Measurements from ENCODE around the gene SFRP5.

SFRP5 gene

DNA sequence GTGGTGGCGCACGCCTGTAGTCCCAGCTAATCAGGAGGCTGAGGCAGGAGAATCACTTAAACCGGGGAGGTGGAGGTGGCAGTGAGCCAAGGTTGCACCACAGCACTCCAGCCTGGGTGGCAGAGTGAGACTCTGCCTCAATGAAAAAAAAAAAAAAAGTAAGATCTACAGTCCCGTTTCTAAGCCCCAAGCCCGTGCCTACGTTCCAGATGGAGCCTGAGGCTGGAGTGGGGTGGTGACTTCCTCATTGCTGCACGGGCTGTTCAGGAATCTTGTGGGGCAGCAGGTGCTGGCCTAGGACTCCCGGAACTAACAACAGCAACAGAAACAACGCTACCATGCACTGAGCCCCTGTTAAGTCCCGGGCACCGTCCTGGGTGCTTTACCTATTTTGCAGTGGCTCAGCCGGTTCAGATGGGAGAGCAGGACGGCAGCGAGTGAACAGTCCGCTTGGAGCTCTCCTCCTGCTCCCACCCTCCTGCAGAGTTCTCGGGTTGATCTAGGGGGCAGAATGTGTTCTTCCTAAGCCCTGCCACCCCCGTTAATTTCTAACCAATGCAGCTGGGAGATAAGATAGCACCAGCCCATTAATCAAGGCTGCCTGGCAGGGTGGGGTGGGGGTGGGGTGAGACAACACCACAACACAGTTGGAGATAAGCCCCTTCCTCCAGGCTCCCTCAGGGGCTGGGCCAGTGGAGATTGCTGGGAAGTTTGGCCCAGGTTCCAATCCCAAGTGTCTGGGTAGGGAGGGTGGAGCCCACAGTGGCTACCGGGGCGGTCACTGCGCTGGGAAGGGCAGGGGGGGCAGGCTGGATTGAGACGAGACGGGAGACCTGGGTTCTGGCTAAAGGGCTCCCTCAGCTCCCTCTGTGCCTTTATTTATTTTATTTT is 17.0 kb upstream of the SFRP5 start:
- DNase-seq (ENCODE audit: low spot score), result peak; percentile 79

DNA sequence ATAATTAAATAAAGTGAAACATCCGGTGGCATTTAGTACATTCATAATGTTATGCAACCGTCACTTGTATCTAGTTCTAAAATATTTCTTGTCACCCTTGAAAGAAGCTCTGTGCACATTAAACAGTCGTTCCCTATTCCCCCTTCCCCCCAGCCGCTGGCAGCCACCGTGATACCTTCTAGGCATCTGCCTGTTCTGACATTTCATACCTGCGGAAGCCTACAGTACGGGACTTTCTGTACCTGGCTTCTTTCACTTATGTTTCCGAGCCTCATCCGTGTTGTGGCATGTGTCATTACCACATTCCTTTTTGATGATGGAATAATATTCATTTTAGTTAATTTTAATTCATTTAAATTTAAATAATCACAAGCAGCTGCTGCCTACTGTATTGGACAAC is 13.9 kb upstream of the SFRP5 start:
- DNase-seq (ENCODE audit: low spot score), result no peak

- no peak for DNase-seq (ENCODE audit: low spot score)
Observed at GRCh38 chr10:97785231-97785630, 13.4 kb upstream of the SFRP5 start.

GRCh38 chr10:97784200-97784810 is 12.5 kb upstream of the SFRP5 start:
- no peak for DNase-seq (ENCODE audit: low spot score)

- no peak for DNase-seq (ENCODE audit: low spot score)
Observed at GRCh38 chr10:97782455-97783228, 10.8 kb upstream of the SFRP5 start.

GRCh38 chr10:97781618-97782331 is 10.0 kb upstream of the SFRP5 start:
- DNase-seq (ENCODE audit: low spot score), result no peak

GRCh38 chr10:97780841-97781617 is 9.2 kb upstream of the SFRP5 start:
- no peak for DNase-seq (ENCODE audit: low spot score)

DNA sequence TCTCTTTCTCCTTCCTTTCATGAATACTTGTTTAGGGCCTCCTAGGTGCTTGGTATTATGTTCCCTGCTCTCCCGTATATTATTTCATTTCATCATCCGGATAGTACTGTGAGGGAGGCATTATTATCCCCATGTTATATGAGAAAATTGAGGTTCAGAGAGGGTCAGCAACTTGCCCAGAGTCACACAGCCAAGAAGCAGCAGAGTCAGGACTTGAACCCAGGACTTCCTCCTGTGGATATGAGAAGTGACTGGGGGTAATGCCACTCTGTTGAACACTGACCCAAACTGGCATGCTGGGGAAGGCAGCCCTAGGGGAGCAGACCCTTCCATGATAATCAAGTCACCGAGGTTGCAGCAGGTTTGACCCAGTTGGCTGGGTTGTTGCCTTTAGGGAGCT is 8.2 kb upstream of the SFRP5 start:
- DNase-seq (ENCODE audit: low spot score), result no peak

DNA sequence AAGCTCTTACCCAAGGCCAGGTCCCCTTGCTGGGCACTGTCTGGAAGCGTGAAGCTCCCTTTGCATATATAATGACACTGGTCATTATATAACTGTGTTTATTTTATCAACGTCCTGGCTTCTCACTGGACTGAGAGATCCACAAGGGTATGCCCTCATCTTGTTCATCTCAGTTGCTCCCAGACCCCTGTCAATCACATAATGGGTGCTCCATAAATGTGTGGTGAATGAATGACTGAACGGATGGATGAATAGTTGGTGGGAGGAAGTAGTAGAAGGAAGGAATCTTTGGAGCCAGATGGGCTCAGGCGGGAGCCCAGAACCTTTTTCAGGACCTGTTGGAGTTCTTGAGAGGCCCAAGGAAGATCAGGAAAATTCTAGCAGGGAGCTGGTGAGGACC is 7.7 kb upstream of the SFRP5 start:
- no peak for DNase-seq (ENCODE audit: low spot score)

DNA sequence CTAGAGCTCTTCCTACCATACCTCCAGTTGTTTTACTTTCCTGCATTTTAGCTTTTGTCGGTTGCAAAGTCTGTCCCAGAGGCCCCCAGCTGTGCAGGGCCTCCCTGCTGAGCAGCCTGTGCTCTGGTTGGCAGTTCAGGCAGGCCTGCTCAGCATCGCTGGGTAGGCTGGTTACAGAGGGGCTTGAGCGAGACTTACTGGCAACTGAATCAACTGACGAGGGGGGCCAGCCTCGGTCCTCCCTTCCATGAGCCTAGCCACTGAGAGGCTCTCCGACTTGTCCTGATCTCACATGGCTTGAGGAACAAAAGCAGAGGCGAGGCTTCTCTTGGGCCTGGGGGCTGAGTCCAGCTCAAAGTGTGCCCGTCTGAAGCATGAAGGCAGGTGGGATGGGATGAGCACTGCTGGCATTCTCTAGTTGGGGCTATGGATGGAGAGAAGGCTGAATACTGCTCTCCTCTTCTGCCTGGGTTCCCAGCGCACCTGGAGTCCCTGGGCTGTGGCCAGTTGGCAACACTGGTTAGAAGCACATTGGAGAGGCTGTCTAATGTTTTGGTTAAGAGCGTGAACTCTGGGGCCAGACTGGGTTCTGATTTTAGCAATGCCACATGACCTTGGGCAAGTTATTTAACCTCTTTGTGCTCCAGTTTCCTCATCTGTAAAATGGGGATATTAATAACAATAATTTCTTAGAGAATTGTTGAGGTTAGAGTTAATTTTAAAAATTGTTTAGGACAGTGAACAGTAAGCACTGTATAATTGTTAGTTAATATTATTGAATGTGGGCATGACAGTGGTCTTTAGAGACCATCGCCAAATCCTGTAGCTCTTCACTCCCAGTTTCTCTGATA is 6.9 kb upstream of the SFRP5 start:
- no peak for DNase-seq (ENCODE audit: low spot score)

DNA sequence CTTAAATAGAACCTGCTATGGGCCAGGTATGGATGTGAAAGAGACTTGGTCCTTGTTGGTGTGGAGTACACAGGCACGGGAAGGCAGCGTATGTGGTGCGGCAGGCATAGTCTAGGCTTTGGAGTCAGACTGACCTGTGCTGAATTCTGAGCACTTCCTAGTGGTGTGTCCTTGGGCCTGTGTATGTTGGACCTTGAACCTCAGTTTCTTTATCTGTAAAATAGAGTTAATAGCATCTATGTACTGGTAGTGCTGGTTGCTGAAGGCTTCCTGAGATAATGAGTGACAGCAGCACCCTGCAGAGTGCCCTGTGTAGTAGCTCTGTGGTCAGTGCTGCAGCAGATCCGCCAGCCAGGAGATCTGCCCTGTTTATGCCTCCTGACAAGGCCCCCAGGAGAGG is 5.3 kb upstream of the SFRP5 start:
- no peak for DNase-seq (ENCODE audit: low spot score)

- no peak for DNase-seq (ENCODE audit: low spot score)
Observed at GRCh38 chr10:97774811-97775294, 3.1 kb upstream of the SFRP5 start.

GRCh38 chr10:97773096-97773495 is 1.3 kb upstream of the SFRP5 start:
- no peak for DNase-seq (ENCODE audit: low spot score)

DNA sequence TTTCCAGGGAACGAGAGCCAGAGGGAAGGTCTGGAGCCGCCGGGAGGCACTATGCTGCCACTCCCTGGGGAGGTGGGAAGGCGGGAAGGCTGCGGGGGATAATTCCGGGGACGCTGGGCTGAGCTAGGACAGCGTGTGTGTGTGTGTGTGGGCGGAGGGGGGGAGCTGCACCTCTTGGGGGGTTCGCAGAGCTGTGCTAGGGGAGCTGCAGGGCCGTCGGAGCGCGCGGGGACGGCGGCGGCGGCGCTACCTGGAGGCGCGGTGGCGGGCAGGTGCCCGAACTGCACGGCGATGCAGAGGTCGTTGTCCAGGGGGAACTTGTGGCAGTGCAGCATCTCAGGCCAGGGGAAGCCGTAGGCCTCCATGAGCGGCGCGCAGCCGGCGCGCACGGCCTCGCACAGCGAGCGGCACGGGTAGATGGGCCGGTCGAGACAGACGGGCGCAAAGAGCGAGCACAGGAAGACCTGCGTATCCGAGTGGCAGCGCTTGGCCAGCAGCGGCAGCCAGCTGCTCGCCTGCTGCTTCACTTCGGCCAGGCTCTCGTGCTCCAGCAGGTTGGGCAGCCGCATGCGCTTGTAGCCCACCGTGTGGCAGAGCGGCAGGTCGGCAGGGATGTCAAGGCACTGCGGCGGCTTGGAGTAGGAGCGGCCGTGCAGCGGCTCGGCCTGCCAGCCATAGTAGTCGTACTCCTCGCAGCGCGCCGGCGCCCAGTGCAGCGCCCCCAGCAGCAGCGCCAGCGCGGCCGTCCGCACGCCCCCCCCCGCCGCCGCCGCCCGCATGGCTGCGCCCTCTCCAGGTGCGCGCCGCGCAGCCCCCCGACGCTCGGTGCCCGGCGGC is 526 bp downstream of the SFRP5 start:
- peak; percentile 46 for DNase-seq (ENCODE audit: low spot score)

DNA sequence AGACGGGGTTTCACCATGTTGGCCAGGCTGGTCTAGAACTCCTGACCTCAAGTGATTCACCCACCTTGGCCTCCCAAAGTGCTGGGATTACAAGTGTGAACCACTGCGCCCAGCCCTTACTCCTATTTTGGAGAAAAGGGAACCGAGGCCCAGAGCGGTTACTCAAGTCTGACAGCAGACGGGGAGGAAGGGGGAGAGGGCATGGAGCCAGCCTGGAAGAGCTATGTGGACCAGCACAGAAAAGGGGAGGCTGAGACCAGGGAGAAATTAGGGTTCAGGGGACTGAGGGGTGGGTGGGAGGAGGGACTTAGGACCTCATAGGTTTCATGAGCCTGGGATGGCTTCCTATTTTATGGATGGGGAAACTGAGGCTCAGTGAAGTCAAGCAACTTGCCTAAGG is 1.5 kb downstream of the SFRP5 start:
- no peak for DNase-seq (ENCODE audit: low spot score)

DNA sequence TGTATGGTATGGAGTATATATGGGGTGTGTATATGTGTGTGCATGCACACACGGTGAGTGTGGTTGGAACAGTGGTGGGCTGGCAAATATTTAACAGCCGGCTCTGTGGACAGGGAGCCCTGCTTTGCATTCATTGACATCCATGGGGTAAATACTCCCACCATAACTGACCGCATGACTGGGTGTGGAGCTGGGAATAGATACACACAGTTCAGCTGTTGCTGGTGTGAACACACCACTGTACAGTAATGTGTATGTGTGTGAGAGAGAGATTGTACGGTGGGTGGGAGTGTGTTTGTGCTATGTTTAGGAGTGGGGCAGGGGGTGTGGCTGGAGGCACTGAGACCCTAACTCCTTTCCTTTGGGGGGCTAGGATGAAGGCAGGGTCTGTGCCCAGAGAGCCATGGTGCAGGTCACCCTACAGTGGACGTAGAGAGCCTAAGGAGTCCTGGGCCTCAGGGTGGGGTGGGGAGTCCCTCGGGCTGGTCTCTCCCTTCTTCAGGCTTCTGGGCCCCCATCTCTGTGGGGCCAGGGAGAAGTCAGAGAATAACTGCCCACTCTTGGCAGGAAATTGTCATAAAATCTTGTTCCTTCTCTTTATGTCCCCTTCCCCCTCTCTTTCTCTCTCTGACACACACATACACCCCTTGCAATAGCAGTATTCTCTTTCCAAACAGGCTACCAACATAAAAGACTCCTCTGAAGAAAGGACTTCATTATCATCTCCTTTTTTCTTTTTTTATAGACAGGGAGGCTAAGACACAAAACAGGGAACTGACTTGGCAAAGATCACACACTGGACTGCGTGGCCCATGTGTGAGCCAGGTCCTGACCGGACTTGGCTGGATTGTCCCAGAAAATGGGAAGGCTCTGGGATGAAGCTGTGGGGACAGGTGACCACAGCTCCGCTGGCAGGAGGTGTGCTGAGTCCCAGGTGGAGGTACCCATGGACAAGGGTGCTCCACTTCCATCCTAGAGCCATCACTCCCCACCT is 3.2 kb downstream of the SFRP5 start:
- DNase-seq (ENCODE audit: low spot score), result no peak

Data from SK-N-DZ (cell line).